HG03342 (cell line): ENCODE data around the gene SNRNP48.

ENCODE experiments used
- ATAC-seq: cut with Tn5 transposase; IDR thresholded peaks from one replicate; pipeline ENCODE4 v1.9.1; 2021; ENCODE audit warnings: mild to moderate bottlenecking, moderate library complexity; ENCODE audit not compliant: unreplicated experiment

Gene SNRNP48

GRCh38 chr6:7590918-7591302 lies 912 bp downstream of the SNRNP48 start:
- ATAC-seq: no peak

- no peak for ATAC-seq
Observed at GRCh38 chr6:7591770-7592169, 1.8 kb downstream of the SNRNP48 start.

- no peak for ATAC-seq
Observed at GRCh38 chr6:7593229-7593628, 3.2 kb downstream of the SNRNP48 start.

- ATAC-seq: no peak
Observed at GRCh38 chr6:7594579-7595125, 4.7 kb downstream of the SNRNP48 start.

GRCh38 chr6:7604003-7604402 lies 14.0 kb downstream of the SNRNP48 start:
- no peak for ATAC-seq

GRCh38 chr6:7604506-7604905 lies 14.5 kb downstream of the SNRNP48 start:
- no peak for ATAC-seq

GRCh38 chr6:7615611-7616383 lies 25.8 kb downstream of the SNRNP48 start:
- ATAC-seq: no peak

GRCh38 chr6:7617801-7618764 lies 28.1 kb downstream of the SNRNP48 start:
- ATAC-seq: peak; percentile 37

GRCh38 chr6:7621761-7622160 lies 31.8 kb downstream of the SNRNP48 start:
- no peak for ATAC-seq

- ATAC-seq: no peak
Observed at GRCh38 chr6:7624796-7625710, 35.1 kb downstream of the SNRNP48 start.

- no peak for ATAC-seq
Observed at GRCh38 chr6:7628479-7628878, 38.5 kb downstream of the SNRNP48 start.

GRCh38 chr6:7628909-7629308 lies 38.9 kb downstream of the SNRNP48 start:
- ATAC-seq: no peak

- ATAC-seq: no peak
Observed at GRCh38 chr6:7629321-7629720, 39.3 kb downstream of the SNRNP48 start.

GRCh38 chr6:7630792-7631191 lies 40.8 kb downstream of the SNRNP48 start:
- no peak for ATAC-seq

GRCh38 chr6:7631466-7631865 lies 41.5 kb downstream of the SNRNP48 start:
- ATAC-seq: no peak

- no peak for ATAC-seq
Observed at GRCh38 chr6:7632501-7633290, 42.7 kb downstream of the SNRNP48 start.

GRCh38 chr6:7633361-7633760 lies 43.4 kb downstream of the SNRNP48 start:
- no peak for ATAC-seq

GRCh38 chr6:7636151-7636550 lies 46.2 kb downstream of the SNRNP48 start:
- ATAC-seq: no peak

- ATAC-seq: no peak
Observed at GRCh38 chr6:7637533-7637932, 47.5 kb downstream of the SNRNP48 start.

- no peak for ATAC-seq
Observed at GRCh38 chr6:7639427-7639826, 49.4 kb downstream of the SNRNP48 start.
